Epidermal melanocyte (primary cell): Measurements from ENCODE around the gene SYNPR.

ENCODE experiments used
- DNase-seq: peaks from one replicate; pipeline ENCODE4 v3.0.0; 2011; ENCODE audit warnings: low spot score; ENCODE audit not compliant: insufficient read length

Gene SYNPR

GRCh38 chr3:63470745-63471144 is 192.6 kb downstream of the SYNPR start:
- DNase-seq = no peak

- no peak for DNase-seq
Observed at GRCh38 chr3:63471781-63472180, 193.7 kb downstream of the SYNPR start.

DNA sequence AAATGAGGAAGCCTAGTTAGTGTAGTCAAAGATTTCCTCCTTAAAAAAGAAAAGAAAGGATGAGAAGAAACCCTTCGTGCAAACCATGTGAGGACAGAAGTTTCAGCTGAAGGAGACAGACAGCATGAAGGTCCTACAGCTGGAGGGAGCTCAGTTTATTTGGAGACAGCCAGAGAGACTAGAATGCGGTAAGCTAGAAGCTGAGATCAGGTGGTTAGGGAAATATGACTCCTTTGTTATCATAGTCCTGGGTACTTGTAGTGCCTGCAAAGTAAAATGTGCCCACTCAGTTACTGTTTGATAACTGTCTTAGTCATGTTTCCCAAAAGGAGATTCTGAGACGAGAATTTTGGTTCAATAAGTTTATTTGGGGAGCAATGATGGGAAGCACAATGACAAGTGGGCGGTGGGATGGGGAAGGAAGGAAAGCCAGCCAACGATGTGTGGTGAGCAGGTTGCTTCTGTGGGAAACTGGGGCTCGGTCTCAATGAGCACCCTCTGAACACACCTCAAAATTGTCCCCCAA is 195.6 kb downstream of the SYNPR start:
- DNase-seq = no peak

DNA sequence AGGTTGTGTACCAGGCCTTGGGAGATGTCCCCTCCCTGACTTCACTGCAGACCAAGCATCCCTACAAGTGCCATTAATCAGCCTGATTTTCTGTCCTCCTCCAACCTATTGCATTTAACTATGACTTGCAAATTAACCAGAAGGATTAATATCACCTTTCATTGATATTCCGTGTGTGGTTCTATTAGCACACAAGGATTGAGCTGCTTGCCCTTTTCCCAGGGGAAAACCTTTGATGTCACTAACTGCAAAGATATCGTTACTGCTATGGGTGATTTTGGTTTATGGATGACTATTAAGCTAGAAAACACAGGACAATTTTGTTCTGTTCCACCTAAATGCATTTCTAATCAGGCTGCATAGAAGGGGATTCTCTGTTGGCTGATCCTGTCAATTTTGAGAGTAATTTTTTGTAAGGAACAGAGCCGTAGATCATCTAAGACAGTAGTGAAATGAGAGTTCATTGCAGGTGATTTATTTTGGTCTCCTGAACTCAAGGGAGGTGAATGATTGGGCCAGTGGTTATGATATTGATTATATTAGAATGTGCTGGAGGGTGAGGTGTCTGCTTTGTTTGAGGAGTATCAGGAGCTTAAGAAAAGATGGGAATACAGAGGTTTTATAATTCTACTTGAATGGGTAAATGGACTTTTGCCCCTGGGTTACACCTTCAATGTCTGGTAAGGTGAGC is 196.9 kb downstream of the SYNPR start:
- no peak for DNase-seq

GRCh38 chr3:63477494-63478129 is 199.5 kb downstream of the SYNPR start:
- DNase-seq = no peak

GRCh38 chr3:63478990-63479660 is 201.0 kb downstream of the SYNPR start:
- no peak for DNase-seq

- no peak for DNase-seq
Observed at GRCh38 chr3:63479661-63480035, 201.5 kb downstream of the SYNPR start.

- DNase-seq = no peak
Observed at GRCh38 chr3:63481627-63482026, 203.5 kb downstream of the SYNPR start.

DNA sequence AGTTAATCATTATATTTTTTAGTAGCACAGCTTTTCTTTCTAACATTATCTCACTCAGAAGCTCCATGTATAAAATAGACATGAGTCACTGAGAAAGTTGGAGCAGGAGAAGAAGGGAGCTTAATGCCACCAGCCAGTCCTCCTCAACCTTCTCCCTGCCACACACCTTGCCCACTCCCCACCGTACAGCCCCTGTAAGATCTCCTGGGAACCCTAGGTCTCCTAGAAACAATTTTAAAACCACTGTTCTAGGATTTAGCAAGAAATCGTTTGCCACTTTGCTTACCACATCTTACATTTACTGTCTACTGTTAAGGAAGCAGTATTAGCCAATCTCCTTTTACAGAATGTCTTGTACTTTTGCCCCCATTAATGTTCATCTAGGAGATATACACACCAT is 204.2 kb downstream of the SYNPR start:
- no peak for DNase-seq

GRCh38 chr3:63492464-63492863 is 214.4 kb downstream of the SYNPR start:
- DNase-seq = no peak

DNA sequence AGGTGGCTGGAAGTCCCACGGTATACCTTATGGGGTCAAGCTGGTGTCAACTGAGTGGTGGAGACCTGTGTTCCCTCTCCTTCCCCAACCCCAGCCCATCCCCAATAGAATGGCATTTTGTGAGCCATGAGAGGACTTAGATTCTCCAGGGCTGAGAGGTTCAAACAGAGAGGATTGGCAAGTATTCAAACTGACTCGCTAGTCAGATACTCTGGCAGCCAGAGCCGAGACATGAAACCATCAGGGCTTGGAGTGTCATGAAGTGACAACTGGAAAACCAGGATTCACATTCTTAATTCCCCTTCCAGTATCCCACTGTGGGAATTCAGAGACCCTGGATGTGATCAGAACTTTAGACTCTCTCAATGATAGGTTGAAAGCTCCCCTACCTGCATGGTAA is 215.0 kb downstream of the SYNPR start:
- no peak for DNase-seq

DNA sequence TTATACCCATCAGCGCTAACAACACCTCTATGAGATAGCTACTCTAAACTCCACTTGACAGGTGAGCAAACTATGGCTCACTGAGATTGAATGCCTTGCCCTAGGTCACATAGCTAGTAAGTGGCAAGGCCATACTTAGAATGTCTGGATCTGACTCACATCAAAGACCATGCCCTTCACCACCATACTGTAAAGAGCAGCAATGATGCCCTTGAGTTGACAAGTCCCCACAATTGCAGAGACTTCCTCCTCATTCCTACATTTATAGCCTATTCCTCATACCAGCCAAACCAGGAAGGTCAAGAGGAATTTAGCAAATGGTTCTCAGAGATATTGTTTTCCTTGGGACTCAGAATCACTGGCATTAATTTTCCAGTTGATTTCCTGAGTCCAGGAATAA is 216.5 kb downstream of the SYNPR start:
- DNase-seq = no peak

- DNase-seq = no peak
Observed at GRCh38 chr3:63497641-63498040, 219.5 kb downstream of the SYNPR start.

- no peak for DNase-seq
Observed at GRCh38 chr3:63500196-63500595, 222.1 kb downstream of the SYNPR start.

GRCh38 chr3:63508305-63508704 is 230.2 kb downstream of the SYNPR start:
- no peak for DNase-seq

- no peak for DNase-seq
Observed at GRCh38 chr3:63508771-63509170, 230.7 kb downstream of the SYNPR start.

GRCh38 chr3:63513791-63514190 is 235.7 kb downstream of the SYNPR start:
- no peak for DNase-seq

GRCh38 chr3:63514678-63515077 is 236.6 kb downstream of the SYNPR start:
- DNase-seq = no peak

- no peak for DNase-seq
Observed at GRCh38 chr3:63519426-63519825, 241.3 kb downstream of the SYNPR start.

GRCh38 chr3:63521657-63522056 is 243.5 kb downstream of the SYNPR start:
- DNase-seq = no peak

GRCh38 chr3:63523100-63523499 is 245.0 kb downstream of the SYNPR start:
- no peak for DNase-seq

- DNase-seq = no peak
Observed at GRCh38 chr3:63528325-63529000, 250.4 kb downstream of the SYNPR start.
